Activated naive CD4-positive, alpha-beta T cell treated with anti-CD3 and anti-CD28 coated beads, Interleukin-2, amount 10 ng/mL, durations not matched to agents 7 days and 5 days (primary cell): ENCODE results near the gene APPL2.
"Not testable (repeated sequence)": the region's sequence is repeated elsewhere in the genome, so short reads cannot be mapped to it uniquely, and the experiment has no call there.

Experiments
- CTCF ChIA-PET: fragments of 350-600 bp; sonication (Branson Sonifier 250); formaldehyde crosslinking; loops from one replicate; lab custom pipeline; 2021; ENCODE audit warnings: antibody characterized with exemption; lab: Charles Lee
- DNase-seq: peaks from one replicate; pipeline ENCODE4 v3.0.0-alpha.2; 2020
- H3K27ac Mint-ChIP-seq: one replicate; pipeline ENCODE4 v1.8.0; 2021; ENCODE audit warnings: mild to moderate bottlenecking, moderate library complexity, mixed read lengths
- H3K27me3 Mint-ChIP-seq: one replicate; pipeline ENCODE4 v1.8.0; 2021; ENCODE audit warnings: mild to moderate bottlenecking, mixed read lengths
- H3K36me3 Mint-ChIP-seq: one replicate; pipeline ENCODE4 v1.8.0; 2021; ENCODE audit warnings: mixed read lengths
- H3K4me1 Mint-ChIP-seq: one replicate; pipeline ENCODE4 v1.8.0; 2021; ENCODE audit warnings: mixed read lengths
- H3K4me3 Mint-ChIP-seq: one replicate; pipeline ENCODE4 v1.8.0; 2021; ENCODE audit warnings: mild to moderate bottlenecking, moderate library complexity, mixed read lengths
- H3K9me3 Mint-ChIP-seq: one replicate; pipeline ENCODE4 v1.8.0; 2021; ENCODE audit warnings: mixed read lengths

The APPL2 gene

DNA sequence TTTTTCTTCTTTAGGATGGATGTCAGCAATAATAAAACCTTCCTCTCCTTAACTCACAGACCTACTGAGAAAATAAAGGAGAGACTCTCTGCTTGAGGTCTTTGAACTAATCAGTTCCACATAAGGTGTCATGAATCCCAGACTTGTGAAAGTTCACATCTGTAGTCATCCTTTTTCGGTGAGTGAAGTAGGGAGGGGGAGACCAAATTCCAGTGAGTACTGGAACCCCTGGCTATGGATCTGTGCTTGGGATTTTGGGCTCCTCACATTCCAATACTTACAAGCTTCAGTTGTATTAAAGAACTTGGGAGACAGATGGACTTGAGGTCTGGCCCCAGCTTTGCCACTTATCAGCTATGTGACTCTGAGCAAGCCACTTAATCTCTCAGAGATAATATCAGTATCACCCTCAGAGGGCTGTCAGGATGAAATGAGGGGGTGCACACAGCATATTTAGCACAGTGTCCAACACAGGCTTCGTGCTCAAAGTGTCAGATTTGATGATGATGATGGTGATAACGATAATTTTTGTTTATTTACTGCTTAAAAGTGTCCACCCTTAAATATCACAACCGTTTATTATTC is 34.8 kb upstream of the APPL2 start:
- Mint-ChIP-seq H3K9me3 (no peaks in the 10 kb centered on the region), H3K4me1 (no peaks in the 10 kb centered on the region), H3K27me3 (peaks cover 11% of the 10 kb centered on the region), H3K27ac (no peak overlapping the region), H3K36me3 (no peaks in the 10 kb centered on the region), H3K4me3 (no peak overlapping the region)
- DNase-seq: no peak
- CTCF ChIA-PET: no interaction called here

DNA sequence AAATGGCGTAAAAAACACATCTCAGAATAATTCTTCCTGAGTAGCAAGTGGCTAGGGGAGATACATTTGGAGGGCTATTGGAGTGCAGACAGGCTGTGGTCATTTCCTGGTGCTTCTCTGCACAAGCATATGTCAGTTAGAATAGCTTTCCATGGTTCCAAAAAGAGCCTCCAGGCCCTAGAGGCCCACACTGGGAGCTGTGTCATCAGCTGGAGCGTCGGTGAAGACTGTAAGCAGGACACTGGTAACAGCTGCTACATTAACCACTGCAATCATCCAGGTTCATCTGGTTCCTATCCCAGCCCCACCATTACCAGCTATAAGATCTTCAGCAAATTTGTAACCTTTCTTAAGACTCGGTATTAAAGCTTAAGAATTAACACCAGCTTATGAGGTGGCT is 31.7 kb upstream of the APPL2 start:
- Mint-ChIP-seq H3K36me3 (no peaks in the 10 kb centered on the region), H3K4me1 (no peaks in the 10 kb centered on the region), H3K27me3 (peaks cover 22% of the 10 kb centered on the region), H3K4me3 (no peak overlapping the region), H3K9me3 (no peaks in the 10 kb centered on the region), H3K27ac (no peak overlapping the region)
- CTCF ChIA-PET: no interaction called here
- no peak for DNase-seq

DNA sequence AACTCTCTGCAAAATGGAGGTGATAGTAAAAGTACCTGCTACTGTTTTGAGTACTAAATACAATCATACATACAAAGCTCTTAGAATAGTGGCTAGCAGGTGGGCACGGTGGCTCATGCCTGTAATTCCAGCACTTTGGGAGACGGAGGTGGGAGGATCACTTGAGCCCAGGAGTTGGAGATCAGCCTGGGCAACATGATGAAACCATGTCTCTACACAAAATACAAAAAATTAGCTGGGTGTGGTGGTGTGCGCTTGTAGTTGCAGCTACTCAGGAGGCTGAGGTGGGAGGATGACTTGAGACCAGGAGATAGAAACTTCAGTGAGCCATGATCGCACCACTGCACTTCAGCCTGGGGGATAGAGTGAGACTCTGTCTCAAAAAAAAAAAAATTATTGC is 28.8 kb upstream of the APPL2 start:
- no peak for DNase-seq
- Mint-ChIP-seq H3K36me3 (no peaks in the 10 kb centered on the region), H3K4me3 (no peak overlapping the region), H3K27me3 (peaks cover 31% of the 10 kb centered on the region), H3K27ac (no peak overlapping the region), H3K4me1 (no peaks in the 10 kb centered on the region), H3K9me3 (no peaks in the 10 kb centered on the region)
- CTCF ChIA-PET: no interaction called here

DNA sequence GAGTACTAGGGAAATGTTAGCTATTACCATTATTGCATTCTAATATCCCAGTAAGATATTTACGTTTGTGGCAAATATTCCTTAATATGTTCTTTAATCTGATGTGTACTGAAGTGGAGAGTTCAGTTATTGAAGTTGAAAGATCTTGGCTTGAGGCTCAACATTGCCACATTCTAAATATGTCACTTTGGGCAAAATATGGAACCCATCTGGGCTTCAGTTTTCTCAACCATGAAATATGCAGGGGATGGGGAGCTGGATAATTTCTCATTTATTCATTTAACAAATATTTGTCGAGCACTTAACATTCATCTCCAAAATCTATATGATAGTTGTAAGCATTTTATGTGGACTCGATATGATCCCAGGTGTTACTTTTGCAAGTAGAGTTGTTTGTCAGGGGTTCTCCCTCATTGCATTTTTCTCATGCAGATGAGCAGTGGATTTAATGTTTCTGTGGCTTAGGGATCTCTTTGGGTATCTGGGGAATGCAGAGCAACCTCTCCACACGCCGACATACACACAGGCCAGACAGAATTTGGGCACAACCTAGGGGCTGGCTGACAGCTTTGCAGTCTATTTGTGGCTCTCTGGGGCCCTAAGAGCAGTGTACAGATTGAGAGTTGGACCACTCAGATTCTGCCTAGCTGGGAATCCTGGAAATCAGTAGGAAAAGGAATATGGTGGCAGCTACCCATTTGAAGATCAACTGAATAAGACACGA is 26.6 kb upstream of the APPL2 start:
- peaks cover 36% of the 10 kb centered on the region for H3K27me3 Mint-ChIP-seq

DNA sequence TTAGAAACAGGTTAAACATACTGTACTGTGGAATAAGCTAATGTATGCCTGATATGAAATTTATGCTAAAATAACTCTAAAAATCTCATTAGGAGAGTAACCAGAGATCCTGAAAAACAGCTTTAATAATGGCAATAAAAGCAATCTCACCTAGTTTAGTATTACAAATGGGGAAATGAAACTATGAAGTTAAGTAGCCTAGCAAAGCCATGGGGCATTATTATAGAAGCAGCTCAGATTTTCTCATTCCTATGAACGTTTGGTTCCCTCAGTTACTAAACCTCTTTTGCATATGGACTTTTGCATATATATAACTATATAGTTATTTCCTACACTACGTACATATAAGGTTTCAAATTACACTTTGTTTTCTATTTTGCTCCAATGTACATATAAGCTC is 25.0 kb upstream of the APPL2 start:
- H3K27ac Mint-ChIP-seq: no peak overlapping the region
- peaks cover 36% of the 10 kb centered on the region for H3K27me3 Mint-ChIP-seq
- CTCF ChIA-PET: no interaction called here
- no peak overlapping the region for H3K4me3 Mint-ChIP-seq
- no peaks in the 10 kb centered on the region for H3K36me3 Mint-ChIP-seq
- H3K4me1 Mint-ChIP-seq: no peaks in the 10 kb centered on the region
- H3K9me3 Mint-ChIP-seq: no peaks in the 10 kb centered on the region
- no peak for DNase-seq

More for the DNA sequence above, 26.6 kb upstream of the APPL2 start:
- DNase-seq: no peak
- H3K4me1 Mint-ChIP-seq: no peaks in the 10 kb centered on the region
- no peaks in the 10 kb centered on the region for H3K36me3 Mint-ChIP-seq
- CTCF ChIA-PET: no interaction called here
- H3K27ac Mint-ChIP-seq: no peak overlapping the region
- no peak overlapping the region for H3K4me3 Mint-ChIP-seq
- H3K9me3 Mint-ChIP-seq: no peaks in the 10 kb centered on the region

DNA sequence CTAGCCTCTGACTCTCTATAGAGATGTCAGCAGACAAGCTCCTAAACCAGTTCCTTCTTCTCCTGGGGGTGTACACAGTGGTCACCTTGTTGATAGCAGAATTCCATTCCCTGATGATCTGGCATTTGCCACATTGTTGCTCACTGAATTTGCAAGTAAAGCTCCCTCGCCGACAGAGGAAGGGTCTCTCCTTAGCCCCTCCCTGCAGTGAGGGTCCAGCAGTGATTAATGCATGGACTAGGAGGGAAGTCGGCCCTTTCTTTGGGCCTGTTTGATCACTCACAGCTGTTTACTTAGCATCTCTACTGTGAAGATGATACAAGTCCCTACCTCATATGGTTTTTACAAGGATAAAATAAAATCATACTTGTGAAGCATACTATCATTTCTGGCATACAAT is 23.3 kb upstream of the APPL2 start:
- Mint-ChIP-seq H3K9me3 (no peaks in the 10 kb centered on the region), H3K4me1 (no peaks in the 10 kb centered on the region), H3K36me3 (no peaks in the 10 kb centered on the region), H3K4me3 (no peak overlapping the region), H3K27me3 (peaks cover 28% of the 10 kb centered on the region), H3K27ac (no peak overlapping the region)
- CTCF ChIA-PET: no interaction called here
- no peak for DNase-seq

DNA sequence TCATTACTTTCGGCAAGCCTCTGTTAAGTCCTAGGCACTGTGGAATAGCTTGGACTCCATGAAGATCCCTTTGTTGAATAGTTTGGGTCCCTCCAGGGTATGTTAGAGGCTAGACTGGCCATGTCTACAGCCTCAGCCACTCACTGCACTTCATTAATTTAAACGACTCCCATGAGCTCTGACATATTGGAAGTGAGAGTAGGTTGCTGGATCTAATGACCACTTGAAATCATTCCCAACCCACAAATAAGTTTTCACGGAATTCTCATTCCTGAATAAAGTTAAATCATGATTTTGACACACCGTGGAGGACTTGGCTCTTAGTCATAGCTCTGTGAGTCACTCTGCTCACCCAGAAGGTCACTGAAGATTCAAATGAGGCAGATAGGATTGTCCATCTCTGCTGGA is 21.4 kb upstream of the APPL2 start:
- no peak for DNase-seq
- H3K4me1 Mint-ChIP-seq: no peaks in the 10 kb centered on the region
- no peaks in the 10 kb centered on the region for H3K9me3 Mint-ChIP-seq
- CTCF ChIA-PET: no interaction called here
- H3K4me3 Mint-ChIP-seq: no peak overlapping the region
- no peak overlapping the region for H3K27ac Mint-ChIP-seq
- peaks cover 17% of the 10 kb centered on the region for H3K27me3 Mint-ChIP-seq
- no peaks in the 10 kb centered on the region for H3K36me3 Mint-ChIP-seq

DNA sequence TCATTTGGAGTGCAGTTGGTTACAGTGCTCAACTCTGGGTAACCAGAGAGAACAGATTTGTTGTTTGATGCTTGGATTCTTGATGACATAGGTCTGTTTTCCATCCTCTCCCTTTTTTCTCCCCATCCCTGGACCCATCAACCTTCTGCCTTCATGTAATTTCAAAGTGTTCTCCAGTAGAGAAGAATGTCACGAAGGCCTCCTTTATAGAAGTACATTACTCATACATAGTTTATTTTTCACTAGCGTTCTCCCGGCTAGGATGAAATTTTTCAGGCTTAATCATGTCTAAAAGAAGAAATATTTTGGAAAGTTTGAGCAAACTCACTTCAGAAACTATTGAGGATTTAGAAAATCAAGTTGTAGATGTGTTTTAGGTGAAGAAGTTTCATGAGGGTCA is 20.9 kb upstream of the APPL2 start:
- peaks cover 13% of the 10 kb centered on the region for H3K27me3 Mint-ChIP-seq

DNA sequence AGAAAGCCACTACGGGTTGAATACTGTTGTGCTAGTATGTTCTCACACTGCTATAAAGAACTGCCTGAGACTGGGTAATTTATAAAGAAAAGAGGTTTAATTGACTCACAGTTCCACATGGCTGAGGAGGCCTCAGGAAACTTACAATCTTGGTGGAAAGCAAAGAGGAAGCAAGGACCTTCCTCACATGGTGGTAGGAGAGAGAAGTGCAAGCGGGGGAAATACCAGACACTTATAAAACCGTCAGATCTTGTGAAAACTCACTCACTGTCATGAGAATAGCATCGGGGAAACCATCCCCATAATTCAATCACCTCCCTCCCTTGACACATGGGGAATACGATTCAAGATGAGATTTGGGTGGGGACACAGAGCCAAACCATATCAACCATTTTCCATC is 20.5 kb upstream of the APPL2 start:
- H3K4me1 Mint-ChIP-seq, H3K27ac Mint-ChIP-seq, H3K9me3 Mint-ChIP-seq, H3K36me3 Mint-ChIP-seq, CTCF ChIA-PET, H3K4me3 Mint-ChIP-seq, DNase-seq: not testable (repeated sequence)
- peaks cover 13% of the 10 kb centered on the region for H3K27me3 Mint-ChIP-seq

More for the DNA sequence above, 20.9 kb upstream of the APPL2 start:
- CTCF ChIA-PET: no interaction called here
- Mint-ChIP-seq H3K4me3 (no peak overlapping the region), H3K36me3 (no peaks in the 10 kb centered on the region), H3K9me3 (no peaks in the 10 kb centered on the region), H3K4me1 (no peaks in the 10 kb centered on the region), H3K27ac (no peak overlapping the region)
- no peak for DNase-seq

DNA sequence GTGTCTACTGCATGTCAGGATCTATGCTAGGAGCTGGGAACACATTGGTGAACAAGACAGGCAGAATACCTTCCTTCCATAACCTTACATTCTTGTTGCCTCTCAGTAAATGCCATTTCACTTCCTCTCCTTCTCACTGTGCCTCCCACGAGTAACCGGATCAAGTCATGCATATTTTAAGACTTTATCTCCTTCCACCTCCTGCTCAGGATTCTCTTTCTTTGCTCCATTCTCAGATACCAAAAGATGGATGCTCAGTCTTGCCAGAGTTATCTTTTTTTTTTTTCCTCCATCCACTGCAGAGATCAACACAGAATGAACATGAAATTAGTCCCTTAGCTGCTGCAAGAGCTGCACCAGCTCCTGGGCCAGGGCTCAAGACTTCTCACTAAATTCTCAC is 20.0 kb upstream of the APPL2 start:
- Mint-ChIP-seq H3K4me1 (no peaks in the 10 kb centered on the region), H3K36me3 (no peaks in the 10 kb centered on the region), H3K4me3 (no peak overlapping the region), H3K27me3 (peaks cover 13% of the 10 kb centered on the region), H3K9me3 (no peaks in the 10 kb centered on the region), H3K27ac (no peak overlapping the region)
- CTCF ChIA-PET: no interaction called here
- no peak for DNase-seq

DNA sequence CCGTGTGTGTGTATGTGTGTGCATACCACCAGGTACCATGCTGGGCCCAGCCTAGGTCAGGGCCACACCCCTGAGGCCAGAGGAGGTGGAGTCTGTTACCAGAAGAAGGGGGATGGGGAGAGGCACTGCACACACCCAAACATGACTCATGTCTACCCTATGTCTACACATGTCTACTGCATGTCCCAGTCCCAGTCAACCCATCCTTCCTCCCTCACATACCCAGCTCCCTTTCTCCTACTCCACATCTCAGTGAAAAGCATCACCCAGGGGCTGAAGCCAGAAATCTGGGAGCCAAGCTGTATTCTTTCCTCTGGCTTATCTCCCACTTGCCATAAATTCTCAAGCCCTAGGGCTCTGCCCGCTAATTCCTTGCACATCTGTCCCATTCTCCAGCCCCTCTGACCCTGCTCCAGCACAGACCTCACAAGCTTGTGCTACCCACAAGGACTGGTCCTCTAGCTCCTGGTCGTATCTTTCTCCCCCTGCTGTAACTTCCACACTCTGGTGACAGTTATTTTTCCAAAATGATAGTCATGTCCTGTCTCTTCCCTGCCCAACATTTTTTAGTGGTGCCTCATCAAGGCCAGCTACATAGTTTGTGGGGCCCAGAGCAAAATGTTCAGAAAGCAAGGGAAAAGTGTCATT is 18.0 kb upstream of the APPL2 start:
- Mint-ChIP-seq H3K27me3 (peaks cover under 1% of the 10 kb centered on the region), H3K36me3 (no peaks in the 10 kb centered on the region), H3K27ac (no peak overlapping the region), H3K4me3 (no peak overlapping the region), H3K4me1 (no peaks in the 10 kb centered on the region), H3K9me3 (no peaks in the 10 kb centered on the region)
- DNase-seq: no peak
- CTCF ChIA-PET: interaction anchor here (1.0 kb wide), 1 partner anchor 13 kb away, joined by 3 read pairs; no protein-coding TSS in a partner anchor

DNA sequence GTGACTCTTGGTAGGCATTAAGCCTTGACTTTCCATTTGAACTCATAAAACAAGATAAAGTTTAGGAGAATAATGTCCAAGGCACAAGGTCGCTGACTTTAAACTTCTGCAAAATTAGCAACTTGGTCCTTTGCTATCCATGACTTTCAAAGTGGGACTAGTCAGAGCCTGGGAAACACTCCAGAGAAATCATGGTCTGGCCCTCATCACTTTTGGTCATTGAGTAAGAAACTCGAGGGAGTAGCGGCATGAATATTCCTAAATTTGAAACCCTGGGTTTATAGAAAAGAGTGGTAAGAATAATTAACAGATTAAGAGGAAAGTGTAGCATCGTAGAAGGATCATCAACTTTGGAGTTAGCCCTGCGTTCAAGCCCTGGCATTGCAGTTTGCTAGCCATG is 16.9 kb upstream of the APPL2 start:
- Mint-ChIP-seq H3K36me3 (no peaks in the 10 kb centered on the region), H3K27me3 (no peaks in the 10 kb centered on the region), H3K4me3 (no peak overlapping the region), H3K27ac (no peak overlapping the region), H3K4me1 (no peaks in the 10 kb centered on the region), H3K9me3 (no peaks in the 10 kb centered on the region)
- DNase-seq: no peak
- CTCF ChIA-PET: interaction anchor here (1.0 kb wide), 1 partner anchor 12 kb away, joined by 3 read pairs; no protein-coding TSS in a partner anchor

DNA sequence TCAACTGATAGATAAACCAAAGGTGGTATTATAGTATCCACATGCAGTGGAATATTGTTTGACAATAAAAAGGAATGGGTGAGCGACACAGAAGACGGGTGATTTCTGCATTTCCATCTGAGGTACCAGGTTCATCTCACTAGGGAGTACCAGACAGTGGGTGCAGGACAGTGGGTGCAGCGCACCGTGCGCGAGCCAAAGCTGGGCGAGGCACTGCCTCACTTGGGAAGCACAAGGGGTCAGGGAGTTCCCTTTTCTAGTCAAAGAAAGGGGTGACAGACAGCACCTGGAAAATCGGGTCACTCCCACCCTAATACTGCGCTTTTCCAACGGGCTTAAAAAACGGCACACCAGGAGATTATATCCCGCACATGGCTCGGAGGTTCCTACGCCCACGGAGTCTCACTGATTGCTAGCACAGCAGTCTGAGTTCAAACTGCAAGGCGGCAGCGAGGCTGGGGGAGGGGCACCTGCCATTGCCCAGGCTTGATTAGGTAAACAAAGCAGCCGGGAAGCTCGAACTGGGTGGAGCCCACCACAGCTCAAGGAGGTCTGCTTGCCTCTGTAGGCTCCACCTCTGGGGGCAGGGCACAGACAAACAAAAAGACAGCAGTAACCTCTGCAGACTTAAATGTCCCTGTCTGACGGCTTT is 9.9 kb upstream of the APPL2 start:
- H3K4me3 Mint-ChIP-seq, H3K9me3 Mint-ChIP-seq, H3K4me1 Mint-ChIP-seq, H3K36me3 Mint-ChIP-seq, DNase-seq, H3K27me3 Mint-ChIP-seq, H3K27ac Mint-ChIP-seq, CTCF ChIA-PET: not testable (repeated sequence)

DNA sequence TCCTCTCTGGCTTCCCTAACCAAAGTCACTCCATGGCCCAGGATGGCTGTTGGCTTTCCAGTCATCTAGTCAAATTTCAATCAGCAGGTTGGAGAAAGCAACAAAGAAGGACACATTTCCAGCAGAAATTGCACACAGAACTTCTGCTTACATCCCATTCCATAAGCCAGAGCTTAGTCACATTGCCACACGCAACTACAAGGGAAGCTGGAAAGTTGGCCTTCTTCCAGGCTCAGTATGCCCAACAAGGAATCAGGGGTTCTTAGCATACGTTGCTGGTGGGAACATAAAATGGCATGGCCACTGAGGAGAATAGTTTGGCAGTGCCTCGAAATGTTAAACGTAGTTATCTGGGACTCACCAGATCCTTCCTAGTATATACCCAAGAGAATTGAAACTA is 9.3 kb upstream of the APPL2 start:
- Mint-ChIP-seq H3K27ac (no peak overlapping the region), H3K9me3 (peaks cover 2% of the 10 kb centered on the region), H3K4me3 (no peak overlapping the region), H3K27me3 (peaks cover 3% of the 10 kb centered on the region), H3K36me3 (no peaks in the 10 kb centered on the region), H3K4me1 (no peaks in the 10 kb centered on the region)
- CTCF ChIA-PET: no interaction called here
- DNase-seq: no peak
